ENCODE data around the gene TMEM247. TPM values are rescaled to one million over a fixed set of nuclear protein-coding genes. Genes with fewer than 3 reads are reported as not detected.

Gene TMEM247
- total RNA-seq, 1 donor from 2014 or later, result not detected

DNA sequence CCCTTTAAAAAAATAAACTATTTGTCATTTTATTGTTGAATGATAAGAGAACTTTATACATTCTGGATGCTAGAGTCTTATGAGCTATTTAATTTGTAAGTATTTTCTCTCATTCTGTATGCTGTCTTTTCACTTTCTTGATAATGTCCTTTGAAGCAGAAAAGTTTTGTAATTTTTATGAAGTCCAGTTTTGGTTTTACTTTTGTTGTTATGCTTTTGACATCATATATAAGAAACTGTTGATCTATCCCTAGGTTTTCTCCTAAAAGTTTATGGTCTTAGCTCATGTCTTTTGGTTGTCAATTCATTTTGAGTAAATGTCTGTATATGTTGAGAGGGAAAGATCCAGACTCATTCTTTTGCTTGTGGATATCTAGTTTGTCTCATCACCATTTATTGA, 52.5 kb downstream of the TMEM247 start:
- ATAC-seq, result no peak
- no peak for DNase-seq
- intact Hi-C loops (cut with micrococcal nuclease), result no loop called here

Other genes starting within 250 kb of the TMEM247 start
- gene EPAS1, start 182.2 kb upstream of the TMEM247 start, total RNA-seq, result 212 TPM
- 462 TPM for gene RHOQ, start 62.9 kb downstream of the TMEM247 start, total RNA-seq
- 6.1 TPM for gene ATP6V1E2, start 63.0 kb downstream of the TMEM247 start, total RNA-seq
- 10.9 TPM for gene PIGF, start 137.5 kb downstream of the TMEM247 start, total RNA-seq
- 19.0 TPM for gene CRIPT, start 137.7 kb downstream of the TMEM247 start, total RNA-seq
- gene SOCS5, start 219.7 kb downstream of the TMEM247 start, total RNA-seq, result 18.2 TPM

Measured in left ventricle myocardium superior (tissue), 1 donor.